HepG2 (cell line): ENCODE measurements around the gene SMPD2.

ENCODE experiments used
- CTCF ChIP-seq: sonication (generic); formaldehyde crosslinking; IDR thresholded peaks from 2 replicates; pipeline ENCODE4 v1.5.0; 2020; ENCODE audit warnings: mild to moderate bottlenecking, missing genetic modification reagents, moderate library complexity
- PHF21A ChIP-seq: sonication (generic); formaldehyde crosslinking; IDR thresholded peaks from 2 replicates; pipeline ENCODE4 v1.5.0; 2020; ENCODE audit warnings: mild to moderate bottlenecking, missing genetic modification reagents

DNA sequence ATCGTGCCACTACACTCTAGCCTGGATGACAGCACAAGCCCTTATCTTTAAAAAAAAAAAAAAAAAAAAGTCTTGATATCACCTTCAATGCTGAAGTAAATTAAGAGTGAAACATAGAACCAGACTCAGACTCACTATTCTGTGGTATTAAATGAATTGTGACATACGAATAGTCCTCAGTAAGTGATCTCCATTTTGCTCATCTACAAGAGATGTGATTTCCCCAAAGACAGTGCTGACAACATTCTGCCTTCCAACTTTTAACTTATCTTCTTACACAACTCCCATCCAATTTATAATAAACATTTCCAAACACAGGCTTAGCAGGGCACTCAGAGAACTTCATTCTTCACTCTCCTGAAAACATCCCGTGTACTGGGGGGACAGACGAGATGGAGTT lies 34.5 kb downstream of the SMPD2 start:
- TF ChIP-seq CTCF: no peak
- no peak for TF ChIP-seq PHF21A
